Loucy (cell line): ENCODE measurements around the gene CD58.
"Not testable (repeated sequence)": the region's sequence is repeated elsewhere in the genome, so short reads cannot be mapped to it uniquely, and the experiment has no call there.

Source experiments
- EZH2phosphoT487 ChIP-seq: fragments of 200-600 bp; IDR thresholded peaks from 2 replicates; pipeline ENCODE4 v1.6.1; 2018; ENCODE audit warnings: antibody characterized with exemption, mild to moderate bottlenecking, moderate library complexity, borderline replicate concordance
- TF ChIP-seq, protein P1 (sequence below): fragments of 200-600 bp; sonication (generic); conservative IDR thresholded peaks from 2 replicates; pipeline ENCODE4 v1.5.1; 2014; ENCODE audit warnings: mild to moderate bottlenecking, antibody characterized with exemption, low read length

DNA sequence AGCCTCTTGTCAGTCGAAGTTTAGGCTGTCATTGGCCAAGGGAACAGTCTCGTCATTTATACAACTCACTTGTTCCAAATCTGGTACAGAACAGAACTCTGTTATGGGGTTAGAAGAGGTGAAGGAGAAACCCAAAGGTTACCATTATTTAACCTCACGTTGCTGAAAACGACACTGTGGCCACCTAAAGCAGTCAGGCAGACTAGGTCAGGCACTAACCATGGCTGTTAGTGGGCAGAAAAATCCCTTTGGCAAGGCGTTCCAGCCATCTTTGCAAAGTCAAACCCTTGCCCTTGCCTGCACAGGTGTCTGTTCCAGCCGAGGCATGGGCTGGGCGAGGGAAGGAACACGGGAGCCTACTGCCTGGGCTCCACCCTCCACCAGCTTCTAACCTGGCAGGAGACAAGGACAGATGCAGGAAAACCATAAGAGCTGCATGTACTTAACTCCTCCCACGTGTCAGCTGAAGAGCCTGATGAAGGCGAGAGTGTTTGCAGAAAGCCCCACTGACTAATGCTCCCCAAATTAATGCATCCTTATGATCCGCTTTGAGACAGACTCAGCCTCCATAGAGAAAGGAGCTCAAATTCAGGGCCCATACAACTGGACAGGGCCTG, 27.7 kb upstream of the CD58 start:
- TF ChIP-seq, protein P1, sequence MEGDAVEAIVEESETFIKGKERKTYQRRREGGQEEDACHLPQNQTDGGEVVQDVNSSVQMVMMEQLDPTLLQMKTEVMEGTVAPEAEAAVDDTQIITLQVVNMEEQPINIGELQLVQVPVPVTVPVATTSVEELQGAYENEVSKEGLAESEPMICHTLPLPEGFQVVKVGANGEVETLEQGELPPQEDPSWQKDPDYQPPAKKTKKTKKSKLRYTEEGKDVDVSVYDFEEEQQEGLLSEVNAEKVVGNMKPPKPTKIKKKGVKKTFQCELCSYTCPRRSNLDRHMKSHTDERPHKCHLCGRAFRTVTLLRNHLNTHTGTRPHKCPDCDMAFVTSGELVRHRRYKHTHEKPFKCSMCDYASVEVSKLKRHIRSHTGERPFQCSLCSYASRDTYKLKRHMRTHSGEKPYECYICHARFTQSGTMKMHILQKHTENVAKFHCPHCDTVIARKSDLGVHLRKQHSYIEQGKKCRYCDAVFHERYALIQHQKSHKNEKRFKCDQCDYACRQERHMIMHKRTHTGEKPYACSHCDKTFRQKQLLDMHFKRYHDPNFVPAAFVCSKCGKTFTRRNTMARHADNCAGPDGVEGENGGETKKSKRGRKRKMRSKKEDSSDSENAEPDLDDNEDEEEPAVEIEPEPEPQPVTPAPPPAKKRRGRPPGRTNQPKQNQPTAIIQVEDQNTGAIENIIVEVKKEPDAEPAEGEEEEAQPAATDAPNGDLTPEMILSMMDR = not testable (repeated sequence)
- not testable (repeated sequence) for TF ChIP-seq EZH2phosphoT487
